ENCODE data around the gene SLC17A8. TPM values are rescaled to one million over a fixed set of nuclear protein-coding genes. Genes with fewer than 3 reads are reported as not detected.
"Not testable (repeated sequence)": the region's sequence is repeated elsewhere in the genome, so short reads cannot be mapped to it uniquely, and the experiment has no call there.

Gene SLC17A8
- total RNA-seq, 1 donor from 2014 or later: not detected

DNA sequence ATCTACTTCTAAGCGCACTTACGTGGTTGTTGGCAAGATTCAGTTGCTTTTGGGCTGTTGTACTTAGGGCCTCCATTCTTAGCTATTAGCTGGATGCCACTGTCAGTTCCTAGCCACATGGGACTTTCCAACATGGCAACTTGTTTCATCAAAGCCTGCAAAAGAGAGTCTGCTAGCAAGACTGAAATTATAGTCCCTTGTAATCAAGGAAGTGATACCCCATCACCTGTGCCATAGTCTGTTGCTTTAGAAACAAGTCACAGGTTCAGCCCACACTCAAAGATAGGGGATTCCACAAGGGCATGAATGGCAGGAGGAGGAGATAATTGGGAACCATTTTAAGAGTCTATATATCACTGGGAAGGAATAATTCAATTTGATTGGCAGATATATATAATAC is 27.1 kb upstream of the SLC17A8 start:
- Histone ChIP-seq H3K27me3 (ENCODE audit: control insufficient read depth, insufficient read depth, low read length) (no peaks in the 10 kb centered on the region), H3K4me3 (ENCODE audit: low read depth, low read length) (no peak overlapping the region), H3K36me3 (ENCODE audit: control insufficient read depth, insufficient read depth, low read length) (no peaks in the 10 kb centered on the region)
- TF ChIP-seq, protein P1, sequence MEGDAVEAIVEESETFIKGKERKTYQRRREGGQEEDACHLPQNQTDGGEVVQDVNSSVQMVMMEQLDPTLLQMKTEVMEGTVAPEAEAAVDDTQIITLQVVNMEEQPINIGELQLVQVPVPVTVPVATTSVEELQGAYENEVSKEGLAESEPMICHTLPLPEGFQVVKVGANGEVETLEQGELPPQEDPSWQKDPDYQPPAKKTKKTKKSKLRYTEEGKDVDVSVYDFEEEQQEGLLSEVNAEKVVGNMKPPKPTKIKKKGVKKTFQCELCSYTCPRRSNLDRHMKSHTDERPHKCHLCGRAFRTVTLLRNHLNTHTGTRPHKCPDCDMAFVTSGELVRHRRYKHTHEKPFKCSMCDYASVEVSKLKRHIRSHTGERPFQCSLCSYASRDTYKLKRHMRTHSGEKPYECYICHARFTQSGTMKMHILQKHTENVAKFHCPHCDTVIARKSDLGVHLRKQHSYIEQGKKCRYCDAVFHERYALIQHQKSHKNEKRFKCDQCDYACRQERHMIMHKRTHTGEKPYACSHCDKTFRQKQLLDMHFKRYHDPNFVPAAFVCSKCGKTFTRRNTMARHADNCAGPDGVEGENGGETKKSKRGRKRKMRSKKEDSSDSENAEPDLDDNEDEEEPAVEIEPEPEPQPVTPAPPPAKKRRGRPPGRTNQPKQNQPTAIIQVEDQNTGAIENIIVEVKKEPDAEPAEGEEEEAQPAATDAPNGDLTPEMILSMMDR (IDR thresholded peaks at IDR 0.05; ENCODE audit: insufficient read depth, low read length, poor library complexity, severe bottlenecking): no peak
- no peak for DNase-seq (ENCODE audit: low read depth)

DNA sequence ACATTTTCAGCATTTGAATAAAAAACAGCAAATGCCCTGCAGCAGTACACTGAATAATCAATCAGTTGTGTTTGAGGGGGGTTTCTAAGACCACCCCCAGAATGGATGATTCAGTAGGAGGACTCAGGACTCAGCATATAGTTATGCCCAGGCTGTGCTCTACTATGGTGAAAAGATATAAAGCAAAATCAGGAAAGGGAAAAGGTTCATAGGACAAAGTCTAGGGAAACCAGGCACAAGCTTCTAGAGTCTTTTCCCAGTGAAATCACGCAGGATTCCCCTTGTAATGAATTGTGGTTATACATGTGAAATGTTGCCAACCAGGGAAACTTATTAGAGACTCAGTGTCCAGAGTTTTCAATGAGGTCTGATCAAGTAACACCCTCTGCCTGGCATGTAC is 25.0 kb upstream of the SLC17A8 start:
- no peak overlapping the region for H3K4me3 ChIP-seq (ENCODE audit: low read depth, low read length)
- H3K27me3 ChIP-seq (ENCODE audit: control insufficient read depth, insufficient read depth, low read length): no peaks in the 10 kb centered on the region
- no peaks in the 10 kb centered on the region for H3K36me3 ChIP-seq (ENCODE audit: control insufficient read depth, insufficient read depth, low read length)
- TF ChIP-seq, protein P1 (IDR thresholded peaks at IDR 0.05; ENCODE audit: insufficient read depth, low read length, poor library complexity, severe bottlenecking): no peak
- DNase-seq (ENCODE audit: low read depth): no peak

DNA sequence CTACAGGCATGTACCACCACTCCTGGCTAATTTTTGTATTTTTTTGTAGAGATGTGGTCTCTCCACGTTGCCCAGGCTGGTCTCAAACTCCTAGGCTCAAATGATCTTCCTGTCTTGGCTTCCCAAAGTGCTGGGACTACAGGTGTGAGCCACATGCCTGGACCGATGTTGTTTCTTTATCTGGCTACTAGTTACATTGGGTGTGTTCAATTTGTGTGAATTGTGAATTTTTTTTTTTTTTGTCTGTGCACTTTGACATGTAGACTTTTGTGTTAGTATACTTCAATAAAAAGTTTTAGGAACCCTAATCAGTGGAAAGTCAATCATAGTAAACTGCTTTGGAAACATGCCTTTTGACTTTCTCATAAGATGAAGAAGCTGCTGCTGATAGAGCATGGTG is 24.0 kb upstream of the SLC17A8 start:
- TF ChIP-seq, protein P1 (IDR thresholded peaks at IDR 0.05; ENCODE audit: insufficient read depth, low read length, poor library complexity, severe bottlenecking): no peak
- H3K36me3 ChIP-seq (ENCODE audit: control insufficient read depth, insufficient read depth, low read length): no peaks in the 10 kb centered on the region
- no peak for DNase-seq (ENCODE audit: low read depth)
- no peak overlapping the region for H3K4me3 ChIP-seq (ENCODE audit: low read depth, low read length)
- no peaks in the 10 kb centered on the region for H3K27me3 ChIP-seq (ENCODE audit: control insufficient read depth, insufficient read depth, low read length)

DNA sequence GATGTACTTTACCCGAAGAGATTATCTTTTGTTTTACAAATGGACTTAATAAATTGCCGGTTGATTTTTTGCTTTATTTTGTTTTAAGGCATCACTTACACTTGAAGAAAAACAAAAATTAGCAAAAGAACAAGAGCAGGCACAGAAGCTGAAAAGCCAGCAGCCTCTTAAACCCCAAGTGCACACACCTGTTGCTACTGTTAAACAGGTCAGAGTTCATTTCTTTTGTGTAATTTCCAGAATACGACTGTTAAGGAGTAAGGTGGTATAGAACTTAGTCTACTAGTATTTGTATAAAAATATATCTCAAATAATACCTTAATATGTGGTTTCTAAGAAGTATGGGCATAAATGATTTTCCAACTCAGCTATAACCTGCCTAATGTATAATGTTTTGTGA is 19.6 kb upstream of the SLC17A8 start:
- no peak for DNase-seq (ENCODE audit: low read depth)
- TF ChIP-seq, protein P1 (IDR thresholded peaks at IDR 0.05; ENCODE audit: insufficient read depth, low read length, poor library complexity, severe bottlenecking): no peak
- Histone ChIP-seq H3K27me3 (ENCODE audit: control insufficient read depth, insufficient read depth, low read length) (no peaks in the 10 kb centered on the region), H3K36me3 (ENCODE audit: control insufficient read depth, insufficient read depth, low read length) (no peaks in the 10 kb centered on the region), H3K4me3 (ENCODE audit: low read depth, low read length) (no peak overlapping the region)

DNA sequence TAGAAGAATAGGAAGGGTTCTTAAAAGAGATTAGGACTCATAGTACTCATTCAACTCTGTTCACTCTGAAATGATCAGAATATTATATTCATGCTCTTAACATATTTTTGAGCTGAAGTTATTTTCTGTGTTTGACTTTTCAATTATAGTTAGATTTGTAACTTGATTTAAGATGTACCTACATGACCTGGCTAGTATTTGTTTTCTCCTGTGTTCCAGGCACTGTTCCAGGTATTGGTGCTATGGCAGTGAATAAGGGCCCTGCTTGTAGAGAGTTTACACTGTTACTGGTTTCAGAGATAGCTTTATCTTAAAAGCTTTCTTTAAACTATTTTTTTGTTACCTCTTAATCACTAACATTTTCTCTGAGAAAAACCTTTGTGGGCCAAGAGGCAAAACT is 19.1 kb upstream of the SLC17A8 start:
- Histone ChIP-seq H3K4me3 (ENCODE audit: low read depth, low read length) (no peak overlapping the region), H3K36me3 (ENCODE audit: control insufficient read depth, insufficient read depth, low read length) (no peaks in the 10 kb centered on the region), H3K27me3 (ENCODE audit: control insufficient read depth, insufficient read depth, low read length) (no peaks in the 10 kb centered on the region)
- TF ChIP-seq, protein P1 (IDR thresholded peaks at IDR 0.05; ENCODE audit: insufficient read depth, low read length, poor library complexity, severe bottlenecking): no peak
- DNase-seq (ENCODE audit: low read depth): no peak

DNA sequence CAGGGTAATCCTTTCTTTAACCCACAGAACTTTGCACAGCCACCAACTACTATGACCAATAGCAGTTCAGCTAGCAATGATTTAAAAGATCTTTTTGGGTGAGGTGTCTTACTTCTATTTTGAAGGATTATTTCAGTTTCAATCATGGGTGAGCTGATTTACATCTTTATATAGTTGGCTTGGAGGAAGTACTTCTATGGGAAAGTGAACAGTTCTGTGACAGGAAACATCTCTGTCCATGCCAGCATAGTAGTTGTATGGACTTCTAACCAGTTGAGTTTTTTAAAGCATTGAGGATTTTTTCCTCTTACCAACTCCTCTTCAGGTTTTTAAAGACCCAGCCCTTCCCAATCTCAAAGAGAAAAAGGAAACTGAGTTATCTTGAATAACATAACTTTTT is 17.8 kb upstream of the SLC17A8 start:
- TF ChIP-seq, protein P1 (IDR thresholded peaks at IDR 0.05; ENCODE audit: insufficient read depth, low read length, poor library complexity, severe bottlenecking): no peak
- H3K36me3 ChIP-seq (ENCODE audit: control insufficient read depth, insufficient read depth, low read length): no peaks in the 10 kb centered on the region
- H3K27me3 ChIP-seq (ENCODE audit: control insufficient read depth, insufficient read depth, low read length): no peaks in the 10 kb centered on the region
- H3K4me3 ChIP-seq (ENCODE audit: low read depth, low read length): no peak overlapping the region
- no peak for DNase-seq (ENCODE audit: low read depth)

DNA sequence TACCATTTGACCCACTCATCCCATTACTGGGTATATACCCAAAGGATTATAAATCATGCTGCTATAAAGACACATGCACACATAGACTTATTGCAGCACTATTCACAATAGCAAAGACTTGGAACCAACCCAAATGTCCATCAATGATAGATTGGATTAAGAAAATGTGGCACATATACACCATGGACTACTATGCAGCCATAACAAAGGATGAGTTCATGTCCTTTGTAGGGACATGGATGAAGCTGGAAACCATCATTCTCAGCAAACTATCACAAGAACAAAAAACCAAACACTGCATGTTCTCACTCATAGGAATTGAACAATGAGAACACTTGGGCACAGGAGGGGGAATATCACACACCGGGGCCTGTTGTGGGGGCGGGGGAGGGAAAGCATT is 14.0 kb upstream of the SLC17A8 start:
- H3K27me3 ChIP-seq (ENCODE audit: control insufficient read depth, insufficient read depth, low read length); DNase-seq (ENCODE audit: low read depth); H3K36me3 ChIP-seq (ENCODE audit: control insufficient read depth, insufficient read depth, low read length); H3K4me3 ChIP-seq (ENCODE audit: low read depth, low read length): not testable (repeated sequence)

DNA sequence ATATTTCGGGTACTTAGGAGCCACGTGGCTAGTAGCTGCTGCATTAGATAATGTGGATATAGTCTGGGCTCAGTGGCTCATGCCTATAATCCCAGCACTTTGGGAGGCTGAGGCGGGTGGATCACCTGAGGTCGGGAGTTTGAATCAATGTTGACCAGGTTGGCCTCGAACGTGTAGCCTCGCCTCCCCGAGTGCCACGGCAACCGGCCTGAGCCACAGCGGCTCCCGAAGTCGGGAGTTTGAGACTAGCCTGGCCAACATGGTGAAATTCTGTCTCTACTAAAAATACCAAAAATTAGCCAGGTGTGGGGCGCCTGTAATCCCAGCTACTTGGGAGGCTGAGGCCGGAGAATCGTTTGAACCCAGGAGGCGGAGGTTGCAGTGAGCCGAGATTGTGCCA is 12.5 kb upstream of the SLC17A8 start:
- not testable (repeated sequence) for DNase-seq (ENCODE audit: low read depth); H3K36me3 ChIP-seq (ENCODE audit: control insufficient read depth, insufficient read depth, low read length)

More for the DNA sequence above, 12.5 kb upstream of the SLC17A8 start:
- not testable (repeated sequence) for H3K27me3 ChIP-seq (ENCODE audit: control insufficient read depth, insufficient read depth, low read length); H3K4me3 ChIP-seq (ENCODE audit: low read depth, low read length)
